Muscle layer of duodenum (tissue), 2 donors: ENCODE results near the gene ZDHHC18.

Source experiments
- H3K27ac ChIP-seq: one replicate; pipeline ENCODE4 v1.7.0; 2013; ENCODE audit warnings: mild to moderate bottlenecking, low read length
- H3K27me3 ChIP-seq: one replicate; pipeline ENCODE4 v1.7.0; 2013; ENCODE audit warnings: low read depth, mild to moderate bottlenecking, control low read depth, low read length
- H3K36me3 ChIP-seq, 2 donors: one replicate each; pipeline ENCODE4 v1.7.0; 2013; ENCODE audit warnings: low read length in 2 of 2, control low read depth in 1 of 2, mild to moderate bottlenecking in 1 of 2; ENCODE audit not compliant: insufficient read depth in 2 of 2, control insufficient read depth in 1 of 2
- H3K4me1 ChIP-seq, 2 donors: one replicate each; pipeline ENCODE4 v1.7.0; 2013; ENCODE audit warnings: low read length in 2 of 2, mild to moderate bottlenecking in 2 of 2, control low read depth in 1 of 2, moderate library complexity in 1 of 2; ENCODE audit not compliant: insufficient read depth in 2 of 2, control insufficient read depth in 1 of 2
- H3K4me3 ChIP-seq, 2 donors: one replicate each; pipeline ENCODE4 v1.7.0; 2013; ENCODE audit warnings: low read length in 2 of 2, low read depth in 1 of 2, mild to moderate bottlenecking in 1 of 2
- H3K9me3 ChIP-seq, 2 donors: one replicate each; pipeline ENCODE4 v1.7.0; 2013; ENCODE audit warnings: low read length in 2 of 2, control low read depth in 1 of 2, mild to moderate bottlenecking in 1 of 2; ENCODE audit not compliant: control insufficient read depth in 1 of 2
- donor health status: healthy.

Gene ZDHHC18

GRCh38 chr1:26853600-26853999 lies 27.1 kb downstream of the ZDHHC18 start:
- Histone ChIP-seq H3K4me1 (peaks cover 0 to 4% of the 10 kb centered on the region in 2 donors), H3K4me3 (no peak overlapping the region), H3K27ac (no peak overlapping the region), H3K27me3 (no peaks in the 10 kb centered on the region), H3K9me3 (no peaks in the 10 kb centered on the region), H3K36me3 (peaks cover 49 to 84% of the 10 kb centered on the region in 2 donors)

- no peaks in the 10 kb centered on the region for H3K9me3 ChIP-seq
- H3K27ac ChIP-seq = no peak overlapping the region
- H3K4me3 ChIP-seq = no peak overlapping the region
- peaks cover 44 to 79% of the 10 kb centered on the region in 2 donors for H3K36me3 ChIP-seq
- H3K27me3 ChIP-seq = no peaks in the 10 kb centered on the region
- H3K4me1 ChIP-seq = no peaks in the 10 kb centered on the region
Measured at GRCh38 chr1:26854906-26855305, 28.4 kb downstream of the ZDHHC18 start.

GRCh38 chr1:26855636-26856035 lies 29.1 kb downstream of the ZDHHC18 start:
- H3K36me3 ChIP-seq = peaks cover 37 to 71% of the 10 kb centered on the region in 2 donors

GRCh38 chr1:26856181-26856580 lies 29.7 kb downstream of the ZDHHC18 start:
- Histone ChIP-seq H3K27ac (no peak overlapping the region), H3K4me1 (no peaks in the 10 kb centered on the region), H3K36me3 (peaks cover 32 to 66% of the 10 kb centered on the region in 2 donors), H3K4me3 (no peak overlapping the region), H3K27me3 (no peaks in the 10 kb centered on the region), H3K9me3 (no peaks in the 10 kb centered on the region)

More at GRCh38 chr1:26855636-26856035, 29.1 kb downstream of the ZDHHC18 start:
- H3K4me1 ChIP-seq = no peaks in the 10 kb centered on the region
- H3K9me3 ChIP-seq = no peaks in the 10 kb centered on the region
- H3K27ac ChIP-seq = no peak overlapping the region
- no peak overlapping the region for H3K4me3 ChIP-seq
- H3K27me3 ChIP-seq = no peaks in the 10 kb centered on the region

- Histone ChIP-seq H3K9me3 (no peaks in the 10 kb centered on the region), H3K4me3 (no peak overlapping the region), H3K27me3 (no peaks in the 10 kb centered on the region), H3K27ac (no peak overlapping the region), H3K36me3 (peaks cover 25 to 59% of the 10 kb centered on the region in 2 donors), H3K4me1 (no peaks in the 10 kb centered on the region)
Measured at GRCh38 chr1:26856604-26857469, 30.3 kb downstream of the ZDHHC18 start.

GRCh38 chr1:26857473-26858060 lies 31.1 kb downstream of the ZDHHC18 start:
- H3K27ac ChIP-seq = no peak overlapping the region
- H3K4me3 ChIP-seq = no peak overlapping the region
- H3K4me1 ChIP-seq = no peaks in the 10 kb centered on the region
- H3K36me3 ChIP-seq = peaks cover 21 to 52% of the 10 kb centered on the region in 2 donors
- no peaks in the 10 kb centered on the region for H3K9me3 ChIP-seq
- H3K27me3 ChIP-seq = no peaks in the 10 kb centered on the region

GRCh38 chr1:26858160-26858559 lies 31.7 kb downstream of the ZDHHC18 start:
- Histone ChIP-seq H3K36me3 (peaks cover 17 to 46% of the 10 kb centered on the region in 2 donors), H3K4me3 (no peak overlapping the region)

GRCh38 chr1:26858891-26859640 lies 32.6 kb downstream of the ZDHHC18 start:
- Histone ChIP-seq H3K4me1 (peaks cover 0 to 4% of the 10 kb centered on the region in 2 donors), H3K36me3 (peaks cover 8 to 37% of the 10 kb centered on the region in 2 donors), H3K9me3 (no peaks in the 10 kb centered on the region), H3K27ac (no peak overlapping the region), H3K27me3 (no peaks in the 10 kb centered on the region), H3K4me3 (no peak overlapping the region)

More at GRCh38 chr1:26858160-26858559, 31.7 kb downstream of the ZDHHC18 start:
- Histone ChIP-seq H3K9me3 (no peaks in the 10 kb centered on the region), H3K27ac (no peak overlapping the region), H3K27me3 (no peaks in the 10 kb centered on the region), H3K4me1 (no peaks in the 10 kb centered on the region)

- no peaks in the 10 kb centered on the region for H3K27me3 ChIP-seq
- peaks cover 0 to 9% of the 10 kb centered on the region in 2 donors for H3K4me1 ChIP-seq
- no peak overlapping the region for H3K4me3 ChIP-seq
- H3K9me3 ChIP-seq = no peaks in the 10 kb centered on the region
- no peak overlapping the region for H3K27ac ChIP-seq
- H3K36me3 ChIP-seq = peaks cover 0 to 16% of the 10 kb centered on the region in 2 donors
Measured at GRCh38 chr1:26861286-26861701, 34.8 kb downstream of the ZDHHC18 start.

- peaks cover 0 to 10% of the 10 kb centered on the region in 2 donors for H3K36me3 ChIP-seq
- peaks cover 0 to 9% of the 10 kb centered on the region in 2 donors for H3K4me1 ChIP-seq
- H3K9me3 ChIP-seq = no peaks in the 10 kb centered on the region
- H3K27ac ChIP-seq = no peak overlapping the region
- H3K27me3 ChIP-seq = no peaks in the 10 kb centered on the region
- H3K4me3 ChIP-seq = no peak overlapping the region
Measured at GRCh38 chr1:26861889-26862378, 35.4 kb downstream of the ZDHHC18 start.
